Measurements from ENCODE around the gene SYNGAP1. TPM values are rescaled to one million over a fixed set of nuclear protein-coding genes. Genes with fewer than 3 reads are reported as not detected.
"Not testable (repeated sequence)": the region's sequence is repeated elsewhere in the genome, so short reads cannot be mapped to it uniquely, and the experiment has no call there.

The SYNGAP1 gene
- 29.0 TPM for total RNA-seq (2021; ENCODE audit: unreplicated experiment)
- 34.5 TPM for polyA plus RNA-seq (2012; ENCODE audit: insufficient read length)
- percentile 63 among the genes with signal in this experiment for Bru-seq, nascent RNA
- BruChase-seq, experiment 1, labeled RNA remaining after a 2-hour chase: percentile 77 among the genes with signal in this experiment
- BruChase-seq, experiment 2, labeled RNA remaining after a 6-hour chase: percentile 82 among the genes with signal in this experiment
- long read RNA-seq, partial matches to known transcripts: 0 of 4 reads
- long read RNA-seq, other reads (novel, unspliced or antisense): 4 of 4 reads

GRCh38 chr6:33419580-33420490 lies at the start of gene SYNGAP1:
TSS of gene SYNGAP1 (plus strand) at chr6:33420065. CDS start at chr6:33420265, 200 bp downstream.
- ATAC-seq (no peak), DNase-seq (ENCODE audit: low read depth, low spot score) (no peak)
- intact Hi-C loops (cut with micrococcal nuclease; ENCODE audit: unreplicated experiment): no loop called here
- Histone ChIP-seq H3K4me3 (ENCODE audit: low read depth in 2 of 2, low read length in 2 of 2) (peak within 1 kb of the TSS; percentile 22 to 65), H3K9me3 (ENCODE audit: control insufficient read depth, insufficient read depth, low read depth, low read length) (no peaks in the 10 kb centered on the region), H3K27me3 (ENCODE audit: control insufficient read depth, insufficient read depth, low read length) (no peaks in the 10 kb centered on the region), H3K4me1 (ENCODE audit: control insufficient read depth, insufficient read depth, low read length) (peaks cover 38% of the 10 kb centered on the region), H3K36me3 (ENCODE audit: control insufficient read depth, insufficient read depth, low read length) (no peaks in the 10 kb centered on the region; the same call in none of the 2 replicates), H3K27ac (ENCODE audit: low read length) (peak within 1 kb of the TSS; percentile 99)
- BruUV-seq (replicated peaks): no TSS peak
- in situ Hi-C loops (cut with HindIII; ENCODE audit: low pct_unique_long_range_greater_than_20kb, low sequenced_read_pairs): no loop called here
- CTCF ChIA-PET: no interaction called here
- POLR2A ChIA-PET: interaction anchor here (0.6 kb wide), 1 partner anchor 102 kb away, joined by 3 read pairs; the partner anchor contains the start of gene ZBTB22
- TF ChIP-seq POLR2AphosphoS5 (IDR thresholded peaks at IDR 0.05; ENCODE audit: low read depth, low read length): no peak
- TF ChIP-seq SIN3A (IDR thresholded peaks at IDR 0.05; ENCODE audit: borderline replicate concordance, insufficient read depth, low read depth, low read length): no peak
- no peak for TF ChIP-seq TCF7L2 (IDR thresholded peaks at IDR 0.05; ENCODE audit: low read depth, low read length)
- TF ChIP-seq, protein P1, sequence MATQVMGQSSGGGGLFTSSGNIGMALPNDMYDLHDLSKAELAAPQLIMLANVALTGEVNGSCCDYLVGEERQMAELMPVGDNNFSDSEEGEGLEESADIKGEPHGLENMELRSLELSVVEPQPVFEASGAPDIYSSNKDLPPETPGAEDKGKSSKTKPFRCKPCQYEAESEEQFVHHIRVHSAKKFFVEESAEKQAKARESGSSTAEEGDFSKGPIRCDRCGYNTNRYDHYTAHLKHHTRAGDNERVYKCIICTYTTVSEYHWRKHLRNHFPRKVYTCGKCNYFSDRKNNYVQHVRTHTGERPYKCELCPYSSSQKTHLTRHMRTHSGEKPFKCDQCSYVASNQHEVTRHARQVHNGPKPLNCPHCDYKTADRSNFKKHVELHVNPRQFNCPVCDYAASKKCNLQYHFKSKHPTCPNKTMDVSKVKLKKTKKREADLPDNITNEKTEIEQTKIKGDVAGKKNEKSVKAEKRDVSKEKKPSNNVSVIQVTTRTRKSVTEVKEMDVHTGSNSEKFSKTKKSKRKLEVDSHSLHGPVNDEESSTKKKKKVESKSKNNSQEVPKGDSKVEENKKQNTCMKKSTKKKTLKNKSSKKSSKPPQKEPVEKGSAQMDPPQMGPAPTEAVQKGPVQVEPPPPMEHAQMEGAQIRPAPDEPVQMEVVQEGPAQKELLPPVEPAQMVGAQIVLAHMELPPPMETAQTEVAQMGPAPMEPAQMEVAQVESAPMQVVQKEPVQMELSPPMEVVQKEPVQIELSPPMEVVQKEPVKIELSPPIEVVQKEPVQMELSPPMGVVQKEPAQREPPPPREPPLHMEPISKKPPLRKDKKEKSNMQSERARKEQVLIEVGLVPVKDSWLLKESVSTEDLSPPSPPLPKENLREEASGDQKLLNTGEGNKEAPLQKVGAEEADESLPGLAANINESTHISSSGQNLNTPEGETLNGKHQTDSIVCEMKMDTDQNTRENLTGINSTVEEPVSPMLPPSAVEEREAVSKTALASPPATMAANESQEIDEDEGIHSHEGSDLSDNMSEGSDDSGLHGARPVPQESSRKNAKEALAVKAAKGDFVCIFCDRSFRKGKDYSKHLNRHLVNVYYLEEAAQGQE (IDR thresholded peaks at IDR 0.05; ENCODE audit: insufficient read depth in 1 of 2, low read depth in 2 of 2, low read length in 1 of 2): no peak
- no peak for TF ChIP-seq CTCF (IDR thresholded peaks at IDR 0.05)

DNA sequence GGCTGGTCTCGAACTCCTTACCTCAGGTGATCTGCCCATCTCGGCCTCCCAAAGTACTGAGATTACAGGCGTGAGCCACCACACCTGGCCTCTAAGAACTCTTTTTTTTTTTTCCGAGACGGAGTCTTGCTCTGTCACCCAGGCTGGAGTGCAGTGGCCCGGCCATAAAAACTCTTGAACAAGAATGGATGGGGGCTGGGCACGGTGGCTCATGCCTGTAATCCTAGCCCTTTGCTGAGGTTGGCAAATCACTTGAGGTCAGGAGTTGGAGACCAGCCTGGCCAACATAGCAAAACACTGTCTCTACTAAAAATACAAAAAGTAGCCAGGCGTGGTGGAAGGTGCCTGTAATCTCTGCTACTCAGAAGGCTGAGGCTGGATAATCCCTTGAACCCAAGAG lies 48.0 kb upstream of the SYNGAP1 start:
- intact Hi-C loops (cut with micrococcal nuclease; ENCODE audit: unreplicated experiment); H3K36me3 ChIP-seq (ENCODE audit: control insufficient read depth, insufficient read depth, low read length); H3K4me1 ChIP-seq (ENCODE audit: control insufficient read depth, insufficient read depth, low read length); H3K27ac ChIP-seq (ENCODE audit: low read length); POLR2A ChIA-PET; H3K27me3 ChIP-seq (ENCODE audit: control insufficient read depth, insufficient read depth, low read length); H3K9me3 ChIP-seq (ENCODE audit: control insufficient read depth, insufficient read depth, low read depth, low read length); BruUV-seq (replicated peaks); in situ Hi-C loops (cut with HindIII; ENCODE audit: low pct_unique_long_range_greater_than_20kb, low sequenced_read_pairs); H3K4me3 ChIP-seq (ENCODE audit: low read depth in 2 of 2, low read length in 2 of 2); CTCF ChIA-PET; DNase-seq (ENCODE audit: low read depth, low spot score); ATAC-seq: not testable (repeated sequence)

All from Panc1 (cell line).